ENCODE measurements around the gene STX1B. TPM values are rescaled to one million over a fixed set of nuclear protein-coding genes. Genes with fewer than 3 reads are reported as not detected.

STX1B gene
- total and polyA plus RNA-seq, 4 donors, result 0.13 to 2.2 (median 0.89) TPM

DNA sequence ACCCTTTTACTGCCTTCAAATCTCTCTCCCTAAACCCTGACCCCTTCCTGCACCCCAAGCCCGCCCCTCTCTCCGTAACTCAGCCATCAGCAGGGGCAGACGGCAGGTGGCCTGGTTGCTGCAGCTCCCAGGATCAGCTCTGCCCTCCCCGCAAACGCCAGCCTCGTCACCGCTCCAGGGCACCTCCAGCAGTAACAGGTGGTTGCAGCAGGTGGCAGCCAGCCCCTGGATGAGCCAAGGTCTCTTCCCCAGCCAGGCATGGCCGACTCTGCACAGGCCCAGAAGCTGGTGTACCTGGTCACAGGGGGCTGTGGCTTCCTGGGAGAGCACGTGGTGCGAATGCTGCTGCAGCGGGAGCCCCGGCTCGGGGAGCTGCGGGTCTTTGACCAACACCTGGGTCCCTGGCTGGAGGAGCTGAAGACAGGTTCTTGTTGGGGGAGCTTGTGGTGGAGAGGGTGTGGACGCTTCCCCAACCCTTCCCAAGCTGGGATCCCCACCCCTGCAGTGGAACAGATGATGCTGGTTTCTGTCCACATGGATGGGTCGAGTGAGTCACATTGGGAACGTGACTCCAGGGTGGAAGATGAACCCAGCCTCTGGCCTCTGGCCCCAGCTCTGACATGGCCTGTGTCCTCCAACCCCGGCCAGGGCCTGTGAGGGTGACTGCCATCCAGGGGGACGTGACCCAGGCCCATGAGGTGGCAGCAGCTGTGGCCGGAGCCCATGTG, 24.9 kb downstream of the STX1B start:
- intact Hi-C loops (cut with DNase I), result loop anchor here (1.0 to 10.0 kb wide), 7 partner anchors 52 to 882 kb away; partner anchors contain the start of genes VKORC1 (in 1 of the 2), ZNF646 (in 1 of the 2), ZNF668 (in 1 of the 2) and ZNF843 (in 1 of the 2)
- DNase-seq, result peak in 1 of 2 donors; percentile 82
- no peaks in the 10 kb centered on the region for H3K27me3 ChIP-seq (ENCODE audit: control insufficient read depth in 1 of 2, insufficient read depth in 2 of 2, low read length in 1 of 2)
- H3K4me1 ChIP-seq (ENCODE audit: control insufficient read depth in 1 of 2, insufficient read depth in 2 of 2, low read length in 2 of 2), result no peaks in the 10 kb centered on the region
- no peaks in the 10 kb centered on the region for H3K9me3 ChIP-seq (ENCODE audit: control insufficient read depth, low read length)
- 46 to 49% methylated on average over 20 of the region's 20 CpGs for WGBS, 2 donors
- H3K4me3 ChIP-seq (ENCODE audit: low read length in 2 of 2), result peak overlapping the region in 1 of 2 donors; percentile 18
- no peak overlapping the region for H3K27ac ChIP-seq (ENCODE audit: low read depth in 1 of 2, low read length in 2 of 2)
- peaks cover 0 to 3% of the 10 kb centered on the region in 2 donors for H3K36me3 ChIP-seq (ENCODE audit: control insufficient read depth in 1 of 2, insufficient read depth in 2 of 2, low read length in 1 of 2)
- ATAC-seq (ENCODE audit: low FRiP score), result peak; percentile 20

DNA sequence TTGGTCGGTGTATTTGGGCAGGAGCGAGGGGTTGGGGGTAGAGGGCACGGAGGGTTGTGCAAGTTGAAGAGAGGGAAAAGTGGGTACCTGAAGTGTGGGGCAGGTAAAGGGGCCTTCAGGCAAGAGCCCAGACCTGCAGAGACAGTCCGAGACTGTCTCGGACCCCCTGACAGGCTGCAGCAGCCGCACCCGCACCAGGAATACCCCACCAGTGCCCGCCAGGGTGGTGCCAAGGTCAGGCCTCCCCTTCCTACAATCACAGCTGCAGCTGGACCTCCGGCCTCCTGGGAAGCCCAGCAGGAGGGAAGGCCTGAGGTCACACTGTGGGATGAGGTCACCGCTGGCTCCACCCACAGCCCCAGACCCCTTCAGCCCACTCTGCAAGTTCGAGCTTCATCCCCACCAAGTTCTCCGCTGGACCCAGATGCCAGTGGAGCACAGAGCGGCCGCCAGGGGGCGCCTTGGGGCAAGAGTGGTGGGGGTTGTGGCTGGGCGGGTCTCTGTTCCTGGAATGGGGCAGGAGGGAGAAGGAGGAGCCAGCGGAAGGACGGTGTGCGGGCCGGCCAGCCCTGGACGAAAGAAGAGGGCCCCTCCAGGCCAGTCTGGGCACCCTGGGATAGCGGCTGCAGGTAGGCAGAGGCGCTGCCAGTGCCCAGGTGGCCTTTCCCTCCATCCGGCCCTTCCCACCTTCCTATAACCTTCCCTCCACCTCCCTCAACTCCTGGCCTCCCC, 25.6 kb downstream of the STX1B start, which contains the start of gene HSD3B7:
HSD3B7 (plus strand) TSS at position 539 of the 732 bp plus-strand sequence. CDS start 452 bp downstream, outside the sequence.
- H3K9me3 ChIP-seq (ENCODE audit: control insufficient read depth, low read length), result no peaks in the 10 kb centered on the region
- 25 to 36% methylated on average over 16 to 24 of the region's 24 CpGs for WGBS, 2 donors

DNA sequence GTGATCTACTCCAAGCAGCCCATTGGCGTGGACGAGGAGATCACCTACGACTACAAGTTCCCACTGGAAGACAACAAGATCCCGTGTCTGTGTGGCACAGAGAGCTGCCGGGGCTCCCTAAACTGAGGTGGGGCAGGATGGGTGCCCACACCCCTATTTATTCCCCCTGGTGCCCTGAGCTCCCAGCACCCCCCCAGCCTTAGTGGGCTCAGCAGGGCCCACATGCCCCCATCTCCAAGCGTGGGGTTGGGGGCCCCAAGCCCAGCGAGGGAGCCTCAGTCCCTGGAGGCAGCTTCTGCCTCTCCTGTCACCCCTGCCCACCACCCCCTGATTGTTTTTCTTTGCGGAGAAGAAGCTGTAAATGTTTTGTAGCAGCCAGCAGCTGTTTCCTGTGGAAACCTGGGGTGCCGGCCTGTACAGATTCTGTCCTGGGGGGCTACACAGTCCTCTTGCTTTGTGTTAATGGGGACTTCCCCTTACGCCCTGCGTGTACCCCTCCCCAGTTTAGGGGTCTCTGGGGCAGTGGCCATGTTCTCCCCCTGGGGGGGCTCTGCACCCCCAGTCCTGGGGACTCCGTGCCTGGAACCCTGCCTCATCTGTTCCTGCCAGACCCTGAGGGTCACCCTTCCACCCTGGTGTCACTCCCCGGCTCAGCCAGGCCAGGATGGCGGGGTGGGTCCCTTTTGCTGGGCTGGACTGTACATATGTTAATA, 26.4 kb downstream of the STX1B start:
- Histone ChIP-seq H3K27ac (ENCODE audit: low read depth in 1 of 2, low read length in 2 of 2) (no peak overlapping the region), H3K9me3 (ENCODE audit: control insufficient read depth, low read length) (no peaks in the 10 kb centered on the region), H3K4me3 (ENCODE audit: low read length in 2 of 2) (no peak overlapping the region), H3K4me1 (ENCODE audit: control insufficient read depth in 1 of 2, insufficient read depth in 2 of 2, low read length in 2 of 2) (no peaks in the 10 kb centered on the region), H3K36me3 (ENCODE audit: control insufficient read depth in 1 of 2, insufficient read depth in 2 of 2, low read length in 1 of 2) (peaks cover 0 to 4% of the 10 kb centered on the region in 2 donors), H3K27me3 (ENCODE audit: control insufficient read depth in 1 of 2, insufficient read depth in 2 of 2, low read length in 1 of 2) (no peaks in the 10 kb centered on the region)
- ATAC-seq (ENCODE audit: low FRiP score), result no peak
- no peak for DNase-seq
- 77 to 79% methylated on average over 14 of the region's 14 CpGs for WGBS, 2 donors
- intact Hi-C loops (cut with DNase I), result loop anchor here (2.0 to 10.0 kb wide), 4 partner anchors 91 to 883 kb away; partner anchors contain the start of genes ZNF646 (in 1 of the 2), ZNF668 (in 1 of the 2) and ZNF843 (in 1 of the 2)

More for the DNA sequence above, 25.6 kb downstream of the STX1B start, which contains the start of gene HSD3B7:
- H3K4me3 ChIP-seq (ENCODE audit: low read length in 2 of 2), result peak within 1 kb of the TSS in 1 of 2 donors; percentile 18
- no peak within 1 kb of the TSS for H3K27ac ChIP-seq (ENCODE audit: low read depth in 1 of 2, low read length in 2 of 2)
- ATAC-seq (ENCODE audit: low FRiP score), result peak; percentile 94
- peak; percentile 94 to 98 for DNase-seq
- no peaks in the 10 kb centered on the region for H3K27me3 ChIP-seq (ENCODE audit: control insufficient read depth in 1 of 2, insufficient read depth in 2 of 2, low read length in 1 of 2)
- no peaks in the 10 kb centered on the region for H3K4me1 ChIP-seq (ENCODE audit: control insufficient read depth in 1 of 2, insufficient read depth in 2 of 2, low read length in 2 of 2)
- intact Hi-C loops (cut with DNase I), result loop anchor here (1.0 to 10.0 kb wide), 7 partner anchors 52 to 882 kb away; partner anchors contain the start of genes VKORC1 (in 1 of the 2), ZNF646 (in 1 of the 2), ZNF668 (in 1 of the 2) and ZNF843 (in 1 of the 2)
- H3K36me3 ChIP-seq (ENCODE audit: control insufficient read depth in 1 of 2, insufficient read depth in 2 of 2, low read length in 1 of 2), result peaks cover 0 to 4% of the 10 kb centered on the region in 2 donors

DNA sequence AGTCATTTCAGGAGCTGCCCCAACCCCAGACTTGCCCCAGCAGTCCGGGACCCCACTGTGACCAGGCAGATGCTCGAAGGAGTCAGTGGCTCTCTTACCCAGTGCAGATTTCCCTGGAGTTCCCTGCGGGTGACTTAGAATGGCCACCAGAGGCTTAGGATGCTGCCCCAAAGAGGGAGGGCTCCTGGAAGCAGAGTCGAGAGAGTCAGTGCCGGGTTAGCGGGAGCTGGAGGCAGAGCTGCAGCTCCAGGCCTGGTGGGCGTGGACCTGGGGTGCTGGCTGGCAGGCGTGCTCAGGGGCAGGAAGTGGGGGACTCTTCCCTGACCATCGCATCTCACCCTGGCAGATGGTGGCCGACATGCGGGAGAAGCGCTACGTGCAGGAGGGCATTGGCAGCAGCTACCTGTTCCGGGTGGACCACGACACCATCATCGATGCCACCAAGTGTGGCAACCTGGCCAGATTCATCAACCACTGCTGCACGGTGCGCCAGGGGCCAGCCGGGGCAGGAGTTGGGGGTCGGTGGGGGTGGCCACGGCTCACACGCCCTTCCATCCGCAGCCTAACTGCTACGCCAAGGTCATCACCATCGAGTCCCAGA, 27.0 kb downstream of the STX1B start:
- H3K36me3 ChIP-seq (ENCODE audit: control insufficient read depth in 1 of 2, insufficient read depth in 2 of 2, low read length in 1 of 2), result peaks cover 0 to 4% of the 10 kb centered on the region in 2 donors
- peak in 1 of 2 donors; percentile 69 for DNase-seq
- no peak for ATAC-seq (ENCODE audit: low FRiP score)
- H3K4me1 ChIP-seq (ENCODE audit: control insufficient read depth in 1 of 2, insufficient read depth in 2 of 2, low read length in 2 of 2), result no peaks in the 10 kb centered on the region
- H3K27ac ChIP-seq (ENCODE audit: low read depth in 1 of 2, low read length in 2 of 2), result no peak overlapping the region
- intact Hi-C loops (cut with DNase I), result loop anchor here (5.0 to 10.0 kb wide), 3 partner anchors 91 to 884 kb away; partner anchors contain the start of genes ZNF646 (in 1 of the 2) and ZNF668 (in 1 of the 2)
- no peaks in the 10 kb centered on the region for H3K27me3 ChIP-seq (ENCODE audit: control insufficient read depth in 1 of 2, insufficient read depth in 2 of 2, low read length in 1 of 2)
- H3K4me3 ChIP-seq (ENCODE audit: low read length in 2 of 2), result no peak overlapping the region
- no peaks in the 10 kb centered on the region for H3K9me3 ChIP-seq (ENCODE audit: control insufficient read depth, low read length)
- WGBS, 2 donors, result 79 to 80% methylated on average over 25 of the region's 25 CpGs

DNA sequence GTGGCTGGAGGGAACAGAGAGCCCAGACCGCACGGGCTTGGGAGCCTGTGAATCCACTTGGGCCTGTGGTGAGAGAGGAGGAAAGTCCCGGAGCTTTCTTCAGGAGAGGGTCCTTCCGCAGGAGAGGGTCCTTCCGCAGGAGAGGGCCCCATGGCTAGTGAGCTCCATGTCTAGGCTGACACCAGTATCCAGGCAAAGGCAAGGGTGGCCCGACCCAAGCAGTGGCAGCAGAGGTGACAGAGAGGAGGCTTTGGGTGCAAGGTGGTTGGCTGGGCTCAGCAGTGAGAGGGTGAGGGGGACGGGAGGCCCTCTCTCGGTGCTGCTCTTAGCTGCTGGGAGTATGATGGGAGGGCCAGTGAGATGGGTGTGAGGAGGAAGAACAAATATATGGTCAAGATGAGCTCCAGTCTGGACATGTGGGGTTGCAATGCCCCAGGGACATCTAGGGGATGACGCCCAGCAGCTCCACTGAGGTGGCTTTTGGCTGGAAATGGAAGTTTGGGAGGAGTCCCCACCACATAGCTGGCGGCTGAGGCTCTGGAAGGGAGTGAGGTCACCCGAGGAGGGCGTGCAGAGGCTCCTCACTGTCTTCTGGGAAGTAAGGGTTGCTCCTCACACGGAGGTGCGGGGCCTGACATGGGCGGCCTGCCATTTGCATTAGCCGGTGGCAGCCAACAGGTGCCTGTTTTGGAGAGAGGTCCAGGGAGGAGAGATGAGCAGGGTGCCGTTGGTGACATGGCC, 27.7 kb downstream of the STX1B start:
- H3K27me3 ChIP-seq (ENCODE audit: control insufficient read depth in 1 of 2, insufficient read depth in 2 of 2, low read length in 1 of 2), result no peaks in the 10 kb centered on the region
- no peak overlapping the region for H3K27ac ChIP-seq (ENCODE audit: low read depth in 1 of 2, low read length in 2 of 2)
- intact Hi-C loops (cut with DNase I), result loop anchor here (5.0 to 10.0 kb wide), 3 partner anchors 92 to 885 kb away; partner anchors contain the start of genes ZNF646 (in 1 of the 2) and ZNF668 (in 1 of the 2)
- no peaks in the 10 kb centered on the region for H3K4me1 ChIP-seq (ENCODE audit: control insufficient read depth in 1 of 2, insufficient read depth in 2 of 2, low read length in 2 of 2)
- 77 to 80% methylated on average over 17 of the region's 17 CpGs for WGBS, 2 donors
- no peak overlapping the region for H3K4me3 ChIP-seq (ENCODE audit: low read length in 2 of 2)
- no peak for DNase-seq
- no peaks in the 10 kb centered on the region for H3K9me3 ChIP-seq (ENCODE audit: control insufficient read depth, low read length)
- peaks cover 0 to 4% of the 10 kb centered on the region in 2 donors for H3K36me3 ChIP-seq (ENCODE audit: control insufficient read depth in 1 of 2, insufficient read depth in 2 of 2, low read length in 1 of 2)
- ATAC-seq (ENCODE audit: low FRiP score), result no peak

DNA sequence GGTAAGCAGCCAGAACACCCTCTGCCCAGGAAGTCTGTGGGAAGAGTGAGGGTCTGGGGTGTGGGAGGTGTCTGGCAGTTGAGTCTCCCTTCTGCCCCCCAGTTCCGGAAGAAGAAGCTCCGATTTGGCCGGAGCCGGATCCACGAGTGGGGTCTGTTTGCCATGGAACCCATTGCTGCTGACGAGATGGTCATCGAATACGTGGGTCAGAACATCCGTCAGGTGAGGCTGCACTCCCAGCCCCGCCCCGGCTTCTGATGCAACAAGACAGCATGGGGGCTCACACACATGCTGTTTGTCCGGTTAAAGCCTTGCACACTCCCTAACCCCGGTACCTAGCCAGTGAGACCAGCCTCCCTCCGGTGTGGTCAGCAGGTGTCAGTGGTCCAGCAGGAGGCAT, 29.5 kb downstream of the STX1B start:
- no peak for ATAC-seq (ENCODE audit: low FRiP score)
- intact Hi-C loops (cut with DNase I), result loop anchor here (5.0 to 10.0 kb wide), 3 partner anchors 94 to 886 kb away; partner anchors contain the start of genes ZNF646 (in 1 of the 2) and ZNF668 (in 1 of the 2)
- WGBS, 2 donors, result 93% methylated on average over 14 of the region's 14 CpGs
- H3K4me1 ChIP-seq (ENCODE audit: control insufficient read depth in 1 of 2, insufficient read depth in 2 of 2, low read length in 2 of 2), result no peaks in the 10 kb centered on the region
- H3K4me3 ChIP-seq (ENCODE audit: low read length in 2 of 2), result no peak overlapping the region
- H3K27me3 ChIP-seq (ENCODE audit: control insufficient read depth in 1 of 2, insufficient read depth in 2 of 2, low read length in 1 of 2), result no peaks in the 10 kb centered on the region
- H3K36me3 ChIP-seq (ENCODE audit: control insufficient read depth in 1 of 2, insufficient read depth in 2 of 2, low read length in 1 of 2), result peaks cover 0 to 4% of the 10 kb centered on the region in 2 donors
- no peak for DNase-seq
- no peaks in the 10 kb centered on the region for H3K9me3 ChIP-seq (ENCODE audit: control insufficient read depth, low read length)
- H3K27ac ChIP-seq (ENCODE audit: low read depth in 1 of 2, low read length in 2 of 2), result no peak overlapping the region

DNA sequence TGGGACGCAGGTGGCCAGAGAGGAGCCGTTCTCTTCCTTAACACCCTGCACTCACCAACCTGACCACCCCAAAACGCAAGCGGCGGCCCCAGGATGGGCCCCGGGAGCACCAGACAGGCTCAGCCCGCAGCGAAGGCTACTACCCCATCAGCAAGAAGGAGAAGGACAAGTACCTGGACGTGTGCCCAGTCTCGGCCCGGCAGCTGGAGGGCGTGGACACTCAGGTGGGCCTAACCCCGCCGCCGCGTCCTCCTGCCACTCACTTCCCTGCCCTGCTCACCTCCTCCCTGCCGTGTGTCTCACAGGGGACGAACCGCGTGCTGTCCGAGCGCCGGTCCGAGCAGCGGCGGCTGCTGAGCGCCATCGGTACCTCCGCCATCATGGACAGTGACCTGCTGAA, 30.0 kb downstream of the STX1B start:
- Histone ChIP-seq H3K27ac (ENCODE audit: low read depth in 1 of 2, low read length in 2 of 2) (no peak overlapping the region), H3K36me3 (ENCODE audit: control insufficient read depth in 1 of 2, insufficient read depth in 2 of 2, low read length in 1 of 2) (peaks cover 0 to 4% of the 10 kb centered on the region in 2 donors), H3K4me1 (ENCODE audit: control insufficient read depth in 1 of 2, insufficient read depth in 2 of 2, low read length in 2 of 2) (no peaks in the 10 kb centered on the region), H3K4me3 (ENCODE audit: low read length in 2 of 2) (no peak overlapping the region), H3K9me3 (ENCODE audit: control insufficient read depth, low read length) (no peaks in the 10 kb centered on the region), H3K27me3 (ENCODE audit: control insufficient read depth in 1 of 2, insufficient read depth in 2 of 2, low read length in 1 of 2) (no peaks in the 10 kb centered on the region)
- WGBS, 2 donors, result 89 to 91% methylated on average over 27 to 29 of the region's 29 CpGs
- DNase-seq, result no peak
- ATAC-seq (ENCODE audit: low FRiP score), result no peak
- intact Hi-C loops (cut with DNase I), result loop anchor here (5.0 to 10.0 kb wide), 3 partner anchors 94 to 887 kb away; partner anchors contain the start of genes ZNF646 (in 1 of the 2) and ZNF668 (in 1 of the 2)

All from aorta (tissue), 5 donors.